ENCODE data around the gene NCMAP. TPM values are rescaled to one million over a fixed set of nuclear protein-coding genes. Genes with fewer than 3 reads are reported as not detected.

Gene NCMAP
- total RNA-seq, 4 donors from 2014 or later = 0.16 to 1.9 (median 0.27) TPM; not detected in 1

DNA sequence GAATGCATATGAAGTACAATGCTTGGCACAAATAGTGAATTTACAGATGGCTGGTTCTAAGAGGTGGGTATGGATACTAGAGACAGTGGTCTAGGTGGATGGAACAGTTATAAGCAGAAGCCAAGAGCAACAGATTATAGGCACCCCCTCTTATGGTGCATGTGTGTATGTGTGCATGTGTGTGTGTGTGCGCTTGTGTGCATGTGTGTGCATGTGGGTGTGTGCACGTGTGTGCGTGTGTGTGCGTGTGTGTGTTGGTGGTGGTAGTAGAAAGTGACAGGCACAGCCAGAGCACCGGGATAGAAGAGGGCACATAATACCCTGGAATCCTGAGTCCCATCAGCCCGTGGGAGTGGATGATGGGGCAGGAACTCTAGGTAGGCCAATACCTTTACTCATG, 1.3 kb downstream of the NCMAP start:
- no peaks in the 10 kb centered on the region for H3K9me3 ChIP-seq
- no peak overlapping the region for H3K27ac ChIP-seq
- no peak overlapping the region for H3K4me3 ChIP-seq
- no peak for TF ChIP-seq POLR2A (IDR thresholded peaks at IDR 0.05)
- TF ChIP-seq, protein P1, sequence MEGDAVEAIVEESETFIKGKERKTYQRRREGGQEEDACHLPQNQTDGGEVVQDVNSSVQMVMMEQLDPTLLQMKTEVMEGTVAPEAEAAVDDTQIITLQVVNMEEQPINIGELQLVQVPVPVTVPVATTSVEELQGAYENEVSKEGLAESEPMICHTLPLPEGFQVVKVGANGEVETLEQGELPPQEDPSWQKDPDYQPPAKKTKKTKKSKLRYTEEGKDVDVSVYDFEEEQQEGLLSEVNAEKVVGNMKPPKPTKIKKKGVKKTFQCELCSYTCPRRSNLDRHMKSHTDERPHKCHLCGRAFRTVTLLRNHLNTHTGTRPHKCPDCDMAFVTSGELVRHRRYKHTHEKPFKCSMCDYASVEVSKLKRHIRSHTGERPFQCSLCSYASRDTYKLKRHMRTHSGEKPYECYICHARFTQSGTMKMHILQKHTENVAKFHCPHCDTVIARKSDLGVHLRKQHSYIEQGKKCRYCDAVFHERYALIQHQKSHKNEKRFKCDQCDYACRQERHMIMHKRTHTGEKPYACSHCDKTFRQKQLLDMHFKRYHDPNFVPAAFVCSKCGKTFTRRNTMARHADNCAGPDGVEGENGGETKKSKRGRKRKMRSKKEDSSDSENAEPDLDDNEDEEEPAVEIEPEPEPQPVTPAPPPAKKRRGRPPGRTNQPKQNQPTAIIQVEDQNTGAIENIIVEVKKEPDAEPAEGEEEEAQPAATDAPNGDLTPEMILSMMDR (IDR thresholded peaks at IDR 0.05) = no peak
- TF ChIP-seq POLR2AphosphoS5 (IDR thresholded peaks at IDR 0.05) = no peak
- TF ChIP-seq EP300 (IDR thresholded peaks at IDR 0.05) = no peak
- ATAC-seq = no peak
- no peaks in the 10 kb centered on the region for H3K36me3 ChIP-seq
- 87 to 100% methylated on average over 3 to 4 of the region's 6 CpGs for WGBS, 2 donors (ENCODE audit: low coverage in 1 of 2)
- peaks cover 68% of the 10 kb centered on the region for H3K27me3 ChIP-seq
- peaks cover 0 to 16% (median 0%) of the 10 kb centered on the region in 3 donors for H3K4me1 ChIP-seq

DNA sequence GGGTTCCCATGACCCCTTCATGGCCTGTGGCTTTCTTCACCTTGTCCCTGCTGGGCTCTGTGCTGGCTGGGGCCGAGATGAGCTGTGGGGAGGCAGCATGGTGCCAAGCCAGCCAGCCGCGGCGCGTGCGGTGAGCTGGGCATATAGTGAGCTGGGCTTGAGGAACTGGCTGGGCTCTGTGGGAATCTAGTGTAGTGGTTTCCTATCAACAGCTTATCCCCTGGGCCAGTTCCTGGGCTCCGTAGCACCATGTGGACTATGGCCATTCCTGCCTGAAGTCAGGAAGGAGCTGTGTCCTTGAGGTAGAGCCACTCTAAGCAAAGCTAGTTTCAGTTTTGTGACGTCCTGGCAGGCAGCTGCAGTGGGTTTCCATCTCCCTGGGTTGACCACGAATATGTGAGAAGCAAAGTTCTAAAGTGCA, 1.8 kb downstream of the NCMAP start:
- H3K27me3 ChIP-seq = peaks cover 73% of the 10 kb centered on the region
- no peak overlapping the region for H3K27ac ChIP-seq
- peaks cover 0 to 16% (median 0%) of the 10 kb centered on the region in 3 donors for H3K4me1 ChIP-seq
- H3K4me3 ChIP-seq = no peak overlapping the region
- no peaks in the 10 kb centered on the region for H3K9me3 ChIP-seq
- 40% methylated on average over 2 of the region's 9 CpGs; no CpG with 5 or more reads in 1 of the 2 donors for WGBS, 2 donors (ENCODE audit: low coverage in 1 of 2)
- TF ChIP-seq EP300 (IDR thresholded peaks at IDR 0.05) = no peak
- TF ChIP-seq, protein P1 (IDR thresholded peaks at IDR 0.05) = no peak
- no peak for TF ChIP-seq POLR2A (IDR thresholded peaks at IDR 0.05)
- TF ChIP-seq POLR2AphosphoS5 (IDR thresholded peaks at IDR 0.05) = no peak
- ATAC-seq = no peak
- no peaks in the 10 kb centered on the region for H3K36me3 ChIP-seq

DNA sequence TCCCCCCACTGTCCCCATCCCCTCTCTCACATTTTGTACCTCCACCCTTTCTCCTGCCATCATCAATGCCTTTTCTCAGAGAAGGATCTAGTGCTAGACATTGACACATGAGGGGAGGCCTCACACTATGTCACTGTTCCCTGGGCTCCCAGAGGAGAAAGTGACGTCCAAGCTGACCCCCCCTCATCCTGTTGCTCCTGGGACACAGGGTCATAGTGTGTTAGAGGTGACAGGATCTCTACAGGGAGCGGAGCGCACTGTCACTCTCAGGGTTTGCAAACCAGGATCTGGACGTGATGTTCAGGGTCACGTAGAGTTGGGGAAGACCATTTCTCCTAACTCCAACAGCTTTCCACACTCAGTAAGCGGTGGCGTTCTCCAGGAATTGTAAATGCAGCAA, 2.6 kb downstream of the NCMAP start:
- Histone ChIP-seq H3K4me3 (no peak overlapping the region), H3K36me3 (no peaks in the 10 kb centered on the region), H3K4me1 (peaks cover 0 to 16% (median 0%) of the 10 kb centered on the region in 3 donors), H3K27me3 (peaks cover 70% of the 10 kb centered on the region), H3K27ac (no peak overlapping the region), H3K9me3 (no peaks in the 10 kb centered on the region)
- no peak for ATAC-seq
- WGBS, 2 donors (ENCODE audit: low coverage in 1 of 2) = 77% methylated on average over 7 of the region's 7 CpGs; no CpG with 5 or more reads in 1 of the 2 donors
- no peak for TF ChIP-seq EP300 (IDR thresholded peaks at IDR 0.05)
- TF ChIP-seq, protein P1 (IDR thresholded peaks at IDR 0.05) = no peak
- TF ChIP-seq POLR2AphosphoS5 (IDR thresholded peaks at IDR 0.05) = no peak
- no peak for TF ChIP-seq POLR2A (IDR thresholded peaks at IDR 0.05)

DNA sequence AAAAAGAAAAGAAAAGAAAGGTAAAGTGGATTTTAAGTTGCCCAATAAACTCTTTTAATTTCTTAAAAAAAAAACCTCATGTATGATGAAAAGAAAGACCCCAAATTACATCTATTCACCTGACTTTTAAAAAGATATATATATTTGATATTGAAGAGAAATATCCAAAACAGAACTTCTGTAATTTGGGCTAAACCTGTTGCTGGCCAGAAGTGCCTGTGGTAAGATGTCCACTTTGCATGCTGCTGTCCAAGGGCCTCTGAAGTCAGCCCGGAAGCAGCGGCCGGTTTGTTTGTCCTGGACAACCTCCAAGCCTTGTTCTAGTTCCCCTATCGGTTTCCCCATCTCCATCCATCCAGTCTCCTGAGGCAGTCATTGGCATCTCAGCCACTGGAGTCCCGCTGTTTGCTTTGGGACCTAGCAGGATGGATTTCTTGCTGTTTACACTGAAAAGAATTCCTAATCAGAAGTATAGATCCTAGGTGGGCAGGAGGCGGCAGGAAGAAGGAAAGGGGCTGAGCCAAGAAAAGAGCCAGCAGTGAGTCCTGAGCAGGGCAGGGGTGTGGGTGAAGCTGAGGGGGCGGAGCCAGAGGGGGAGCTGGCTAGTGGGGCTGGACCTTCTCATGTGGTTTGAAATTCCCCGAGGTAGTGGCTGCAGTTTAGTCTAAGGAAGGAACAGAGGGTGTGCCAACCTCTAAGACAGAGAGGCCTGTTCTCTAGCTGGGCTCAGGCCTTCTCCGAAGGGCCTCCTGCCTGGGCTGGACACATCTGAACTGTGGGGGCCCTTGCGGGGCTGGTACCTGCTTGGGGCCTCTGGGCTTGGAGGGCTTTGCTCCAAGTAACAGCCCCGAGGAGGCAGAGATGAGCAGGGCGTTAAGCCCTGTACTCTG, 3.3 kb downstream of the NCMAP start:
- TF ChIP-seq POLR2A (IDR thresholded peaks at IDR 0.05) = no peak
- TF ChIP-seq, protein P1 (IDR thresholded peaks at IDR 0.05) = no peak
- no peak for TF ChIP-seq POLR2AphosphoS5 (IDR thresholded peaks at IDR 0.05)
- no peak for TF ChIP-seq EP300 (IDR thresholded peaks at IDR 0.05)
- Histone ChIP-seq H3K4me3 (no peak overlapping the region), H3K9me3 (no peaks in the 10 kb centered on the region), H3K36me3 (no peaks in the 10 kb centered on the region), H3K4me1 (peaks cover 0 to 16% (median 0%) of the 10 kb centered on the region in 3 donors), H3K27me3 (peaks cover 63% of the 10 kb centered on the region), H3K27ac (no peak overlapping the region)
- 19 to 20% methylated on average over 5 to 8 of the region's 12 CpGs for WGBS, 2 donors (ENCODE audit: low coverage in 1 of 2)
- ATAC-seq = no peak

Data from gastroesophageal sphincter (tissue), 4 donors.